Activated CD4-positive, alpha-beta T cell treated with anti-CD3 and anti-CD28 coated beads, Interleukin-2, Interleukin-6, amounts not matched to agents 100 ng/mL and 50 ng/mL, durations not matched to agents 16 hours and 8 hours (primary cell): Measurements from ENCODE around the gene VGLL1.

Experiments
- DNase-seq: peaks from one replicate; pipeline ENCODE4 v3.0.0-alpha.2; 2020

Gene VGLL1

GRCh38 chrX:136572030-136572429 lies 40.0 kb downstream of the VGLL1 start:
- no peak for DNase-seq

DNA sequence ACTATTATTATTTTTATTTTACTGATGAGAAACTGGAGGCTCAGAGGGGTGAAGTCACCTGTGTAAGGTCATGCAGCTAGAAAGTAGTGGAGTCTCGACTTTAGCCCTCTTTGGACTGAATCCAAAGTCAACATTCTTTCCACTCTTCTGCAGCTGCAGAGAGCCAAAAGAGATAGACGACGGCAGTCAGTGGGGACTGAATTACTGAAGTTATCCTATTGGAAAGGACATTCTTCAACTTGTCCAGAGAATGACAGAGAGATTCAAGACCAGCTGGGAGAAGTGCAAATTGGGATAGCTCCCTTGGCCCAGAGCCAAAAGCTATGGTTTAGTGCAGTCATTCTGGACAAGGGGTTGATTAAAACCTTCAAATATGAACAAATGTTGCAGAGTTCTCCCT lies 42.5 kb downstream of the VGLL1 start:
- no peak for DNase-seq

- peak; percentile 86 for DNase-seq
Observed at GRCh38 chrX:136577552-136577951, 45.5 kb downstream of the VGLL1 start.

- no peak for DNase-seq
Observed at GRCh38 chrX:136580316-136580715, 48.3 kb downstream of the VGLL1 start.

DNA sequence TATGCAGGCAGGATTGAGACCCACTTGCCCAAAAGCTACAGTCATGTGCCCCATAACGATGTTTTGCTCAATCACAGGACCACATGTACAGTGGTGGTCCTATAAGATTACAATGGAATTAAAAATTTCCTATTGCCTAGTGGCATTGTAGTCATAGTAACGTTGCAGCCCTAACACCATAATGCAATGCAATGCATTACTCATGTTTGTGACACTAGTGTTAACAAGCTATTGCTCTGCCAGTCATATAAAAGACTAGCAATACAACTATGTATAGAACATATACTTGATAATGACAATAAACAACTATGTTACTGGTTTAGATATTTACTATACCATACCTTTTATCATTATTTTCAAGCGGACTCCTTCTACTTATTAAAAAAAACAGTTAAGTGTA lies 50.6 kb downstream of the VGLL1 start:
- no peak for DNase-seq

DNA sequence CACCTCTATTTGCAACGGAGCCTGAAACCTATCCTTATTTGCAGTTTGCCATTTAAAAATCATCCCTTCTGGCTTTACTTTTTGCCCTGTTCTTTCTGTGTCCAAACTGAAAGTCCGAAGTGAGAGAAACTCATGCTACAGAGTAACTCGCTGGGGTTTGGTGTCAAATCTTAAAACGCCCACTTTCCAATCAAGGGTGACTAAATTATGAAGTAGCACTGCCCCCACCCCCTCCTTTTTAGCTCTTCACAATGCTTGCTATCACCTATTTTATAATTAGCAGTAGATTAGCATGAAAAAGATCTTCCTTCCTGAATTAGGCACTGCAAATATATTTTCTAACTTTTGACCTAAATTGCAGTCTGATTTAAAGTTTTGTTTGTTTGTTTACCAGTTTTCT lies 52.5 kb downstream of the VGLL1 start:
- DNase-seq, result peak; percentile 70

DNA sequence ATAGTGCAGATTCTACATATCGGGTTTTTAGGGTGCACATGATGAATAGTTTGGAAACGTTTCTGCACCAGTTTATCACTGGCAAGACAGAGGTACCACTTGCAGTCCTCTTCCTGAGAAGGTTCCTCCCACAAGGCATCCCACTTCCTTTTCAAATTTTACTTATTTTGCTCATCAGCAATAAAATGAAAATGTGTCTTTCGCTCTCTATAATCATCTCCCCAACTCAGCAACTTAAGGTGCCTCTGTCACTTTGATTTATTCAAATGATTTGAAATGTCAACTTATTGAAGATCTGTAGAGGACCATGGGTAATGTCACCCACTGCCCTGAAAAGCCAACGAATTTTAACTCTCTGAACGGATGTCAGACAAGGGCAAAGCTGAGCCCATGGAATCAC lies 53.2 kb downstream of the VGLL1 start:
- peak; percentile 64 for DNase-seq

GRCh38 chrX:136585960-136586359 lies 53.9 kb downstream of the VGLL1 start:
- no peak for DNase-seq

DNA sequence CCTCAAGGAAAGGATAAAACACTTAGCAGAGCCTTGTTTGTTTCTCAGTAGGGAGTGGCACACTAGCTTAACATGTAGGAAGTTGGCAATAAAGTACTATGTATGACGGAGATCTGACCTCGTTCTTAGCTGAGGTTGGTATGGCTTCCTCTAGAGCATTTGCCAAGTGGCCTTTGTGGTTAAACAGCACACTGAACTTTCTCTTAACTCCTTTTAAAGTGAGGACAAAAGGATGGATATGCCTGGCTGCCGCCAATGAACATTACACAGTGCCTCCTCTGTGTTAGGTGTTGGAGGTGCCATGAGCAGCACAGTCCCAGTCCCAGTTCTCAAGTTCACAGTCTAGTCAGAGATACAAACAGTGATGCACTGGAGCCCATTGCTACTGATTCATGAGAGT lies 54.4 kb downstream of the VGLL1 start:
- peak; percentile 57 for DNase-seq

DNA sequence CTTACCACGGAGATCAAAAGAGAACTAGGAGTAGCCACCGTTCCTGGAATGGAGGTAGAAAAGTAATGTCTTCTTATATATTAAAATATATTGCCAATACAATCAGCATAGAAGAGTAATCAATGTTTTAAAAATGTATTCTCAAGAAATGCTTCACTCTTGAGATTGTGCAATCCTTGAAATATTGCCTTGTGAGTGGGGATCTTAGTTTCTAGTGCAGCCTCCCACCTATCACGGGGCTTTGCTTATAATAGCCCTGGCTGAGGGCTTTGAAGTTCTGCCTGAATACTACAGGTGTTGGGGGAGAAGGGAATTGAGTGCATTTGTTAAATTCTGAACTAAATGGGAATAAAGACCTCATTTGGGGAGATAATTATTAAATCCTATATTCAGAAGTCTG lies 55.5 kb downstream of the VGLL1 start:
- no peak for DNase-seq

DNA sequence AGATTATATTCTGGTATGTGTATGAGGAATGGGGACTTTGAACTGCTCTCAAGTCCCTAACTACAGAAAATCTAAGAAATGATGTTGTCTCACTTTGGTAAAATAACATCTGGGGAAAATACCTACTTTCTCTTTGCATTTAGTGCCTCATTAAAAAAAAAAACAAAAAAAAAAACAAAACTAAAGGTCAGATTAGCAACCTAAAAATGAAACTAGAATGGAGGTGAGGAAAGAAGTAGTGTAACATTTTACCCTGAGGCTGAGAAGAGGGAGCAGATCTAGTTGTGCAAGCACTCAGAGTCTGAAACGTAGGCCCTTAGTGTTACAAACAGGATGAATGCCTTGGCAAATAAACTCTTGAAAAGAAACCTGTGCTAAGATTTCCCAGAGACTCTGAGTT lies 56.0 kb downstream of the VGLL1 start:
- peak; percentile 64 for DNase-seq

- DNase-seq, result no peak
Observed at GRCh38 chrX:136589966-136590365, 58.0 kb downstream of the VGLL1 start.

DNA sequence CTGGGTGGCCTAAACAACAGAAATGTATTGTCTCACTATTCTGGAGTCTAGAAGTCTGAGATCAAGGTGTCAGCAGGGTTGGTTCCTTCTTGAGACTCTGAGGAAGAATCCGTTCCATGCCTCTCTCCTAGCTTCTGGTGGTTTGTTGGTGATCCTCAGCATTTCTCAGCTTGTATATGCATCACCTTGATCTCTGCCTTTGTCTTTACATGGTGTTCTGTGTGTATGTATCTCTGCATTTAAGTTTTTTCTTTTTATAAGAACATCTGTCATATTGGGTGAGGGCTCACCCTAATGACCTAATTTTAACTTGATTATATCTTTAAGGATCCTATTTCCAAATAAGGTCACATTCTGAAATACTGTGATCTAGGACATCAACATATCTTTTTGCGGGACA lies 65.3 kb downstream of the VGLL1 start:
- no peak for DNase-seq

GRCh38 chrX:136597954-136598353 lies 65.9 kb downstream of the VGLL1 start:
- no peak for DNase-seq

DNA sequence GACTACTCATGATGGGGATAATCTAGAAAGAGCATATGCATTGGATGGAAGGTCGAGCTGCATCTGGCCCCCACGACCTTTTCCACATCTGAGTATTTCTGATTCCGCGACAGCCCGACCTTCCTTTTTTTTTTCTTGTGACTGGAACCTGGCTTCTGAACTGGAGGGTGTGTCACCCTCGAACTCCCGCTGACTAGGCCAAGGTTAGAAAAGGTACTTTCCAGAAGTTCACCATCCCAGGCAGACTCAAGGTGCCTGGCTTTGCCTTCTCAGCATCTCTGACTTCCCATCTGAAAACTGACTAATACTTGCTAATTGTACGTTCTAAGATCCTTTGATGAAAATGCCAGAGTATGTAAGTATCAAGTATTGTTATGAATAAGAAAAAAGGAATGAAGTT lies 66.6 kb downstream of the VGLL1 start:
- peak; percentile 66 for DNase-seq

DNA sequence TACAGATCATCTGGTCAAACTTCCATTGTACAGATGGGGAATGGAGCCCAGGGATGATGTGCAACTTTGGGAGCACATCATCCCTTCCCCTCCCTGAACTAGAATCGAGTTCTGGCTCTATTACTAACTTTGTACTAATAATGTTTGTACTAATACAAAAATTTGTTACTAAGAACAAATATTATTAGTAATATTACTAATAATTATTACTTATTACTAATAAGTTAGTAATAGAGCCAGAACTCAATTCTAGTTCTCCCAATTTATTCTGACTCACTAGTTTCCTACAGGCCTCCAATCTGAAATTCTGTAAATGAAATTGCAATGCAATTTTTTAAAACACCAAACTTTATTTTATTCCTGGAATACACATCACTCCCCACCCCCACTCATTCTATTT lies 68.0 kb downstream of the VGLL1 start:
- DNase-seq, result no peak
